NB4 (cell line): ENCODE data around the gene DNM1.

Experiments used
- CTCF ChIP-seq: IDR thresholded peaks from one replicate; pipeline ENCODE4 v1.5.1; 2012; ENCODE audit warnings: low read depth, low read length
- MAX ChIP-seq: IDR thresholded peaks from 2 replicates; pipeline ENCODE4 v1.6.1; 2011; ENCODE audit warnings: low read depth, low read length
- MYC ChIP-seq: IDR thresholded peaks from 2 replicates; pipeline ENCODE4 v1.6.1; 2011; ENCODE audit warnings: low read depth, low read length
- POLR2A ChIP-seq: IDR thresholded peaks from 2 replicates; pipeline ENCODE4 v1.6.1; 2011; ENCODE audit warnings: mild to moderate bottlenecking; ENCODE audit not compliant: insufficient read length; ENCODE audit errors: extremely low read depth

GRCh38 chr9:128244091-128244836 is 41.1 kb downstream of the DNM1 start:
- TF ChIP-seq CTCF (no peak), POLR2A (no peak), MAX (no peak), MYC (no peak)
